HG03045 (cell line): ENCODE measurements around the gene SRD5A3.

ENCODE experiments used
- ATAC-seq: cut with Tn5 transposase; IDR thresholded peaks from one replicate; pipeline ENCODE4 v1.9.1; 2021; ENCODE audit warnings: mild to moderate bottlenecking, moderate library complexity; ENCODE audit not compliant: unreplicated experiment

Gene SRD5A3

GRCh38 chr4:55405073-55405472 is 59.0 kb downstream of the SRD5A3 start:
- ATAC-seq, result no peak

GRCh38 chr4:55406545-55406944 is 60.5 kb downstream of the SRD5A3 start:
- no peak for ATAC-seq

DNA sequence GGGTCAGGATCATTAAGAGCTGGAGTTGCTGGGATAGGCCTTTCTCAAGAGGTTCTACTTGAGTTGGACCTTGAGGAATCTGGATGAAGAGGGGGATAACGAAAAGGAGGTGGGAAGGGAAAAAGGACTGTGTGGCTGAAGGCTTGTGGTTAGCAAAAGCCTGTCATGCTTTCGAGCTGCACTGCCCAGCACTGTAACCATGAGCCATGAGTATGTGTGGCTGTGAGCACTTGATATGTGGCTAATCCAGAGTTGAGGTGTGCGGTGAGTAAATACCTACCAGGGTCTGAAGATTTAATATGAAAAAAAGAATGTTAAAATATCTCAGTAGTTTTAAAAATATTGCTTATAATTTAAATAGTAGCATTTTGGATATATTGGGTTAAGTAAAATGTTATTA is 61.1 kb downstream of the SRD5A3 start:
- ATAC-seq, result no peak

DNA sequence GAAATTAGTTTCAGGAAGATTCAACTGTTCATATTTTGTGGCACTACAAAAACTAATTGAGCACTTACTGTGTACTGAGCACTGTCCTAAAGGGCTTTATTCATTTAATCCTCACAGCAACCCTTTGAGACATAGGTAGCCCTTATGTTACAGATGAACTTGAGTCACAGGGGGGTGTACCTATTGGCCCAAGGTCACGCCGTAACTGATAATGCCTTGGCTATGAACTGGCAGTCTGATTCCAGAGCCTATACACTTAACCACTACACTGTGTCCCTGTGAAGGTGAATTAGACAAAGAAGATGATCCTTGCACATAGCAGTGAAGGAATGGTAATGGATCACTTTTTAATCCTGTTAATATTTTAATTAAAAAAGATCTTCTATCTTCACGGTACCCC is 61.7 kb downstream of the SRD5A3 start:
- ATAC-seq, result no peak

DNA sequence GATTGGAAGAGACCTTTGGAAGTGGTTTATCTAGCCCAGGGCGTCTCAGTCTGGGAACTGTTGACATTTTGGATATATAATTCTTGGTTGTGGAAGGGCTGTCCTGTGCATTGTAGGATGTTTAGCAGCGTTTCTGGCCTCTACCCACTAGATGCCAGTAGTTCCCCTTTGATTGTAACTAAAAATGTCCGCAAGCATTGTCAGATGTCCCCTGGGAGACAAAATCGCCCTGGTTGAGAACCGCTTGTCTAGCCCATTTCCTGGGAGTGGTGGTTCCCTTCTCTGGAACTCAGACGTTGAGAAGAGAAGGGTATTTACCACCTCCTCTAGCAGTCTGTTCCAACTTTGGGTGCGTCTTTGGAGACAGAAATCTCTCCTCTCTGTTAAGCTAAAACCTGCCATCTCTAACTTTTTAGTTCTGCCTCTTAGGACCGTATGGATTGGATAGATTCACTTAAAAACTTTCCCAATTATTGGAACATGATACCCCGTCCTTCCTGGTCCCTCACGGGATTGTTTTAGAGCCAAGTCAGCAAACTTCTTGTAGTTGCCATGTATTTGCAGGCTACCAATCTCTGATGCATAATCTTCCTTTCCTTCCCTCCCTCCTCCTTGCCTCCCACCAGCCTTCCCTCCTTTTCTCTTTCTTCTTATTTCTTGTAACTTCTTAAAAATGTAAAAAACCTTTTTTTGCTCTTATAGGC is 63.6 kb downstream of the SRD5A3 start:
- ATAC-seq, result no peak

GRCh38 chr4:55410431-55410830 is 64.4 kb downstream of the SRD5A3 start:
- ATAC-seq, result no peak

GRCh38 chr4:55411621-55412020 is 65.6 kb downstream of the SRD5A3 start:
- ATAC-seq, result no peak

DNA sequence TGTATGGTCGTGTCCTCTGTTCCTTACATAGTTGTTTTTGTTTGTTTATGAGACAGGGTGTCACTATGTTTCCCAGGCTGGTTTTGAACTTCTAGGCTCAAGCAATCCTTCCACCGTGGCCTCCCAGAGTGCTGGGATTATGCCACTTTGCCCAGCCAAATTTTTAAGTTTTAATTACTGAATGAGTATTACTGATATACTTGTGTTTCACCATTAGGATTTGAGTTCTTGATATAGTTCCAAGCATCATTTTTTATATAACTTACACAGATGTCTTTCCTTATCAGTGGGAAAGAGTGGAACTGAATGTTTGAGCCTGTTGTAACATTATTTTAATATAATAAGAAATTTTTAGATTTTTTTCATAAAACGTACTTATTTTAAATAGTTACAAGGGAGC is 70.1 kb downstream of the SRD5A3 start:
- ATAC-seq, result no peak
